Endothelial cell of umbilical vein (primary cell): ENCODE measurements around the gene ZRSR2. TPM values are rescaled to one million over a fixed set of nuclear protein-coding genes. Genes with fewer than 3 reads are reported as not detected.

Experiments
- BruUV-seq: library from RNA; stranded (reverse); fragments of 400-500 nt; replicated peaks from 2 replicates; lab custom pipeline; 2021; lab: Mats Ljungman, UMichigan
- CTCF ChIA-PET: fragments of 300-600, 350-600 bp; sonication (Branson Sonifier 250); formaldehyde crosslinking; loops from one replicate; lab custom pipeline; 2021; ENCODE audit warnings: antibody characterized with exemption, inconsistent platforms; lab: Charles Lee
- POLR2A ChIA-PET: fragments of 300-600, 350-600 bp; sonication (Branson Sonifier 250); formaldehyde crosslinking; loops from one replicate; lab custom pipeline; 2021; ENCODE audit warnings: antibody characterized with exemption, inconsistent platforms; lab: Charles Lee
- DNase-seq: peaks from one replicate; pipeline ENCODE4 v3.0.0-alpha.2; 2011; ENCODE audit warnings: low read depth, low spot score
- FAIRE-seq: peaks from 2 replicates; lab custom pipeline; 2011; peaks lifted over from hg19 to GRCh38; lab: Jason Lieb, UNC
- H2AFZ ChIP-seq: 2 replicates; pipeline ENCODE4 v1.6.0; 2012; ENCODE audit warnings: low read depth, low read length, control low read depth, inconsistent platforms
- H3K27ac ChIP-seq: 2 replicates; pipeline ENCODE4 v1.5.1; 2011; ENCODE audit warnings: low read depth, mild to moderate bottlenecking, control low read depth, low read length, moderate library complexity; ENCODE audit not compliant: insufficient read depth
- H3K27me3 ChIP-seq, 2 experiments: 2 replicates each; pipeline versions ENCODE4 v1.6.0 to v1.6.1; 2011; ENCODE audit warnings: low read length in 2 of 2, mixed read lengths in 1 of 2; ENCODE audit not compliant: control insufficient read depth in 2 of 2, insufficient read depth in 2 of 2
- H3K36me3 ChIP-seq, 2 experiments: 2 replicates in 1 of 2; 3 replicates in 1 of 2; pipeline ENCODE4 v1.5.1; 2011; ENCODE audit warnings: low read length in 2 of 2, mild to moderate bottlenecking in 1 of 2, moderate library complexity in 1 of 2; ENCODE audit not compliant: control insufficient read depth in 2 of 2, insufficient read depth in 2 of 2; ENCODE audit errors: extremely low read depth in 1 of 2
- H3K4me1 ChIP-seq: 3 replicates; pipeline ENCODE4 v1.5.1; 2011; ENCODE audit warnings: mild to moderate bottlenecking, low read length; ENCODE audit not compliant: control insufficient read depth, insufficient read depth; ENCODE audit errors: extremely low read depth
- H3K4me2 ChIP-seq: 2 replicates; pipeline ENCODE4 v1.6.1; 2011; ENCODE audit warnings: low read length, control low read depth, mixed read lengths; ENCODE audit not compliant: insufficient read depth
- H3K4me3 ChIP-seq, 3 experiments: fragments of 200-600 bp in 1 of 3; sonication (generic), shearing (Covaris generic) in 1 of 3; replicated peaks in 1 of 3; 2 replicates each; pipeline ENCODE4 v1.5.1; 2011 to 2016; ENCODE audit warnings: control low read depth in 3 of 3, low read length in 3 of 3, mild to moderate bottlenecking in 2 of 3, inconsistent platforms in 1 of 3, low read depth in 1 of 3, moderate library complexity in 1 of 3; ENCODE audit not compliant: insufficient read depth in 1 of 3
- H3K79me2 ChIP-seq: 2 replicates; pipeline ENCODE4 v1.6.0; 2012; ENCODE audit warnings: low read length, inconsistent platforms; ENCODE audit not compliant: control insufficient read depth, insufficient read depth
- H3K9ac ChIP-seq: replicated peaks from 2 replicates; pipeline ENCODE3; 2011; ENCODE audit warnings: low read length, control low read depth; ENCODE audit not compliant: insufficient read depth; ENCODE audit errors: extremely low read depth
- H3K9me1 ChIP-seq: replicated peaks from 3 replicates; pipeline ENCODE4 v1.6.0; 2011; ENCODE audit warnings: mild to moderate bottlenecking, low read length; ENCODE audit not compliant: control insufficient read depth, insufficient read depth; ENCODE audit errors: extremely low read depth
- H3K9me3 ChIP-seq: replicated peaks from 2 replicates; pipeline ENCODE4 v1.5.1; 2012; ENCODE audit warnings: low read length, inconsistent platforms; ENCODE audit not compliant: control insufficient read depth, insufficient read depth
- H4K20me1 ChIP-seq: replicated peaks from 2 replicates; pipeline ENCODE3; 2011; ENCODE audit warnings: mild to moderate bottlenecking, low read length; ENCODE audit not compliant: control insufficient read depth, insufficient read depth; ENCODE audit errors: extremely low read depth
- CTCF ChIP-seq, 2 donors: IDR thresholded peaks; 1 replicate in 1 of 2; 2 replicates in 1 of 2; pipeline ENCODE4 v1.5.1; 2011; ENCODE audit warnings: low read length in 2 of 2, mild to moderate bottlenecking in 2 of 2, moderate library complexity in 2 of 2, control low read depth in 1 of 2, inconsistent platforms in 1 of 2, low read depth in 1 of 2; ENCODE audit not compliant: insufficient read depth in 1 of 2; ENCODE audit errors: extremely low read depth in 1 of 2
- EZH2 ChIP-seq: IDR thresholded peaks from 2 replicates; pipeline ENCODE4 v1.6.1; 2012; ENCODE audit warnings: borderline replicate concordance, low read depth, mild to moderate bottlenecking, moderate library complexity, low read length, inconsistent platforms; ENCODE audit not compliant: severe bottlenecking
- FOS ChIP-seq: IDR thresholded peaks from 2 replicates; pipeline ENCODE4 v1.6.1; 2011; ENCODE audit warnings: mild to moderate bottlenecking, low read length, moderate library complexity, borderline replicate concordance; ENCODE audit not compliant: insufficient read depth
- GATA2 ChIP-seq: IDR thresholded peaks from 2 replicates; pipeline ENCODE4 v1.7.0; 2011; ENCODE audit warnings: low read depth, mild to moderate bottlenecking, moderate library complexity, mixed read lengths, low read length; ENCODE audit not compliant: insufficient read length, insufficient read depth
- JUN ChIP-seq: IDR thresholded peaks from 2 replicates; pipeline ENCODE4 v1.6.1; 2011; ENCODE audit warnings: borderline replicate concordance, low read depth; ENCODE audit not compliant: insufficient read length, insufficient read depth
- MAX ChIP-seq: IDR thresholded peaks from 2 replicates; pipeline ENCODE4 v1.6.1; 2011; ENCODE audit not compliant: insufficient read depth, insufficient read length
- MYC ChIP-seq: IDR thresholded peaks from one replicate; pipeline ENCODE4 v1.6.1; 2011; ENCODE audit warnings: mild to moderate bottlenecking, low read depth, low read length
- POLR2A ChIP-seq: IDR thresholded peaks from 2 replicates; pipeline ENCODE4 v1.6.1; 2012; ENCODE audit warnings: low read depth, mild to moderate bottlenecking, control low read depth, low read length
- POLR2AphosphoS5 ChIP-seq: IDR thresholded peaks from 2 replicates; pipeline ENCODE4 v1.6.1; 2012; ENCODE audit warnings: low read depth, mild to moderate bottlenecking, control low read depth, low read length, moderate library complexity; ENCODE audit not compliant: insufficient read depth
- dilution Hi-C: fragments of 300-500 bp; cut with MboI; formaldehyde crosslinking; loops from one replicate; pipeline ENCODE4 v1.15.0; 2019; ENCODE audit warnings: low sequenced_read_pairs; ENCODE audit not compliant: extremely low pct_ligation_motif_present
- intact Hi-C: fragments of 100-400 bp; cut with micrococcal nuclease; formaldehyde crosslinking; loops from one replicate; pipeline ENCODE4 v1.10.0; 2022
- polyA plus RNA-seq, 4 experiments: library from polyadenylated mRNA; depleted of rRNA in 3 of 4; stranded (reverse) in 3 of 4; unstranded in 1 of 4; fragments of >200 nt; gene quantifications; 2 replicates each; pipeline versions ENCODE4 v1.2.1 to v1.2.3, GENCODE V29; 2011 to 2012; ENCODE audit warnings: missing spikeins in 1 of 4
- total RNA-seq: library from RNA; stranded (reverse); gene quantifications from 2 replicates; pipeline ENCODE4 v1.2.3, GENCODE V29; 2021

The ZRSR2 gene
- total and polyA plus RNA-seq, 2 donors (not counting 3 experiments of a cell fraction or from before 2014, with no cell fraction given): 3.3 to 8.1 TPM

GRCh38 chrX:15744181-15744867, 46.0 kb upstream of the ZRSR2 start:
- Histone ChIP-seq H3K4me2 (no peak overlapping the region), H3K79me2 (no peaks in the 10 kb centered on the region), H3K4me1 (no peaks in the 10 kb centered on the region), H3K27me3 (no peaks in the 10 kb centered on the region), H2AFZ (no peak overlapping the region), H3K27ac (no peak overlapping the region), H3K9me1 (no peaks in the 10 kb centered on the region), H3K9ac (no peak overlapping the region), H3K36me3 (no peaks in the 10 kb centered on the region), H3K4me3 (no peak overlapping the region), H3K9me3 (no peaks in the 10 kb centered on the region), H4K20me1 (no peaks in the 10 kb centered on the region)
- DNase-seq (no peak), FAIRE-seq (no peak)
- intact Hi-C loops (no loop called here), dilution Hi-C loops (no loop called here)
- ChIA-PET POLR2A (no interaction called here), CTCF (no interaction called here)
- TF ChIP-seq GATA2 (no peak), CTCF (IDR thresholded peaks at IDR 0.05; ENCODE audit: extremely low read depth in 1 of 2, insufficient read depth in 1 of 2, low read depth in 1 of 2, low read length in 2 of 2) (no peak), MAX (no peak), POLR2AphosphoS5 (no peak), JUN (no peak), EZH2 (no peak), MYC (no peak), FOS (no peak), POLR2A (no peak)
- BruUV-seq: no TSS peak
